Caco-2 (cell line): ENCODE data around the gene GRAMD2B. TPM values are rescaled to one million over a fixed set of nuclear protein-coding genes. Genes with fewer than 3 reads are reported as not detected.

ENCODE experiments used
- BruUV-seq: library from RNA; stranded (reverse); fragments of 400-500 nt; replicated peaks from 2 replicates; lab custom pipeline; 2021; lab: Mats Ljungman, UMichigan
- CTCF ChIA-PET: fragments of 300-600 bp; sonication (Branson Sonifier 250); formaldehyde crosslinking; loops from one replicate; lab custom pipeline; 2022; ENCODE audit warnings: antibody characterized with exemption; lab: Charles Lee
- POLR2A ChIA-PET: fragments of 300-600 bp; sonication (Branson Sonifier 250); formaldehyde crosslinking; loops from one replicate; lab custom pipeline; 2022; ENCODE audit warnings: antibody characterized with exemption; lab: Charles Lee
- DNase-seq, 2 experiments: peaks; one replicate each; pipeline versions ENCODE4 v3.0.0 to v3.0.0-alpha.2; 2020 to 2022
- H3K27me3 ChIP-seq: replicated peaks from 2 replicates; pipeline ENCODE4 v1.6.0; 2011; ENCODE audit warnings: low read length; ENCODE audit not compliant: control insufficient read depth, insufficient read depth
- H3K36me3 ChIP-seq: 2 replicates; pipeline ENCODE4 v1.5.1; 2011; ENCODE audit warnings: low read length; ENCODE audit not compliant: control insufficient read depth, insufficient read depth
- H3K4me1 ChIP-seq: fragments of 250-450 bp; sonication (Bioruptor Pico); 2 replicates; pipeline ENCODE4 v1.5.1; 2020; ENCODE audit warnings: mild to moderate bottlenecking
- H3K4me3 ChIP-seq: 2 replicates; pipeline ENCODE4 v1.5.1; 2011; ENCODE audit warnings: low read depth, mild to moderate bottlenecking, control low read depth, low read length
- H3K9me3 ChIP-seq: fragments of 250-450 bp; sonication (Bioruptor Pico); 2 replicates; pipeline ENCODE4 v1.5.1; 2020; ENCODE audit warnings: mild to moderate bottlenecking, moderate library complexity
- H3K27ac Mint-ChIP-seq: one replicate; pipeline ENCODE4 v1.8.0; 2022; ENCODE audit warnings: mixed read lengths; ENCODE audit not compliant: unreplicated experiment
- H3K27me3 Mint-ChIP-seq: one replicate; pipeline ENCODE4 v1.8.0; 2022; ENCODE audit warnings: mixed read lengths; ENCODE audit not compliant: insufficient read depth, unreplicated experiment
- H3K36me3 Mint-ChIP-seq: one replicate; pipeline ENCODE4 v1.8.0; 2022; ENCODE audit warnings: mild to moderate bottlenecking, mixed read lengths; ENCODE audit not compliant: insufficient read depth, unreplicated experiment
- H3K4me1 Mint-ChIP-seq: one replicate; pipeline ENCODE4 v1.8.0; 2022; ENCODE audit warnings: low read depth, mixed read lengths; ENCODE audit not compliant: unreplicated experiment
- H3K4me3 Mint-ChIP-seq: one replicate; pipeline ENCODE4 v1.8.0; 2022; ENCODE audit warnings: mild to moderate bottlenecking, moderate library complexity, mixed read lengths; ENCODE audit not compliant: unreplicated experiment
- H3K9me3 Mint-ChIP-seq: one replicate; pipeline ENCODE4 v1.8.0; 2022; ENCODE audit warnings: mixed read lengths; ENCODE audit not compliant: unreplicated experiment
- CTCF ChIP-seq, 2 experiments: fragments of 200-600 bp in 1 of 2; IDR thresholded peaks; 1 replicate in 1 of 2; 2 replicates in 1 of 2; pipeline versions ENCODE4 v1.5.1 to v1.8.0; 2011 to 2022; ENCODE audit warnings: antibody characterized with exemption in 1 of 2, control low read depth in 1 of 2, inconsistent platforms in 1 of 2, low read depth in 1 of 2, low read length in 1 of 2, mild to moderate bottlenecking in 1 of 2, moderate library complexity in 1 of 2; ENCODE audit not compliant: insufficient read depth in 1 of 2, severe bottlenecking in 1 of 2, unreplicated experiment in 1 of 2
- intact Hi-C: fragments of 100-400 bp; cut with micrococcal nuclease; formaldehyde crosslinking; loops from one replicate; pipeline ENCODE4 v1.10.0; 2022; ENCODE audit not compliant: unreplicated experiment
- total RNA-seq: library from RNA; stranded (reverse); gene quantifications from 2 replicates; pipeline ENCODE4 v1.2.3, GENCODE V29; 2022

Gene GRAMD2B
- total RNA-seq, 1 experiment from 2014 or later, result 3.0 TPM

DNA sequence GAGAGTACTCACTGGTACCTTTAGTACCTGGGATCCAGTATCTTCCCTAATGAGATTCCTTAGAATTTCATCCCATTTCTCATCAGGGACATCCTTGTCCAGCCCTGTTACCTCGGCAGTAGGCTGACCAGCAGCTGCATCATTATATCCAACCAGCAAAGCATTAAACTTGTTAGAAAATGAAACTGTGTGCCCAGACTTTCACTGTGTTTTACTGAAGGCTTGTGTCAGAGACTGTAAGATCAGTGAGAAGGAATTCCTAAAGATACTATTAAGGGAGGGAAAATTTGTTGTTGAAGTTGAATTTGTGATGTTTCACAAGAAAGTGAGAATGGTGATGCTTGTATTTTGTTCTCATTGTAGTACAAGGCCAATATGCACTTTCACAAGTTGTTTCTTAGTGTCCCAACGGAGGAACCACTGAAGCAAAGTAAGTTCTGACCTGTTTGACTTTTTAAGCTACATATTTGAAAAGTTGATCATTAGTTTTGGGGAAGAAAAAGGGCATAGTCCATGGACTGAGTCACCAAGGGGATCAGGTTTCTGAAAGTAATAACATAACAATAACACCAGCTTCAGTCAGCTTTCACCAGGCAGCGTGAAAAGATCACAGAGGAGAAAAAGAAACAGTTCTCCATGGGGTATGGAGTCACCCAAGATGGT lies 48.8 kb downstream of the GRAMD2B start:
- no peaks in the 10 kb centered on the region for H3K27me3 Mint-ChIP-seq
- TSS peak; percentile 71 for BruUV-seq
- POLR2A ChIA-PET, result interaction anchor here (0.6 to 1.0 kb wide), 2 partner anchors 106 to 123 kb away, joined by 3 to 4 read pairs; partner anchors contain the start of gene ALDH7A1

DNA sequence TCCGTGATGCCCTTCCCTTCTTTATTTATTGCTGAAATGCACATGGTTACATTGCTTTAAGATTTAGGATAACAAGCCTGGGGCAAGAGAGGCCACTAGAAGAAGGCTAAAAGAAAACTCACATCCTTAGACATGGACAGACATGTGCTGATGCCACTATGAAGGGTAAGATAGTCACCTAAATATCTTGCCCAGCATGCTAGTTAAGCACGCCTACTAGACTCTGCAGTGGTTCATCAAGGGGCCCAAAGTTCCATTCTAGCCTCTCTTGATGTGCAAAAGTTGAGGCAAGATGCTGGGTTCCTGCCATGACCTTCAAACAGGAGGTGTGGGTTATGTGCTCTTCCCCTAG lies 49.3 kb downstream of the GRAMD2B start:
- Histone ChIP-seq H3K27me3 (no peaks in the 10 kb centered on the region), H3K4me3 (0 out of 2 replicates have a peak overlapping the region, but pooled peaks have one; percentile 1), H3K9me3 (no peaks in the 10 kb centered on the region), H3K36me3 (0 out of 2 replicates have a peak, but pooled peaks cover 2% of the 10 kb centered on the region), H3K4me1 (peaks cover 45% of the 10 kb centered on the region)
- H3K4me3 Mint-ChIP-seq, result peak overlapping the region; percentile 9
- no peaks in the 10 kb centered on the region for H3K27me3 Mint-ChIP-seq
- ChIA-PET CTCF (no interaction called here), POLR2A (interaction anchor here (1.0 kb wide), 1 partner anchor 122 kb away, joined by 4 read pairs; the partner anchor contains the start of gene ALDH7A1)
- H3K27ac Mint-ChIP-seq, result peak overlapping the region; percentile 43
- H3K36me3 Mint-ChIP-seq, result no peaks in the 10 kb centered on the region
- no peaks in the 10 kb centered on the region for H3K9me3 Mint-ChIP-seq
- H3K4me1 Mint-ChIP-seq, result peaks cover 10% of the 10 kb centered on the region
- no peak for DNase-seq
- no peak for TF ChIP-seq CTCF (IDR thresholded peaks at IDR 0.05; ENCODE audit: insufficient read depth in 1 of 2, low read depth in 1 of 2, low read length in 1 of 2, severe bottlenecking in 1 of 2, unreplicated experiment in 1 of 2)
- BruUV-seq, result no TSS peak
- intact Hi-C loops, result loop anchor here (2.0 to 5.0 kb wide), 2 partner anchors 18 to 105 kb away; no protein-coding TSS in a partner anchor

More for the DNA sequence above, 48.8 kb downstream of the GRAMD2B start:
- Histone ChIP-seq H3K36me3 (0 out of 2 replicates have a peak, but pooled peaks cover 2% of the 10 kb centered on the region), H3K27me3 (no peaks in the 10 kb centered on the region), H3K4me3 (0 out of 2 replicates have a peak overlapping the region, but pooled peaks have one; percentile 1), H3K4me1 (peaks cover 45% of the 10 kb centered on the region), H3K9me3 (no peaks in the 10 kb centered on the region)
- intact Hi-C loops, result loop anchor here (2.0 to 5.0 kb wide), 2 partner anchors 19 to 105 kb away; no protein-coding TSS in a partner anchor
- CTCF ChIA-PET, result no interaction called here
- TF ChIP-seq CTCF (IDR thresholded peaks at IDR 0.05; ENCODE audit: insufficient read depth in 1 of 2, low read depth in 1 of 2, low read length in 1 of 2, severe bottlenecking in 1 of 2, unreplicated experiment in 1 of 2), result no peak
- Mint-ChIP-seq H3K4me3 (peak overlapping the region; percentile 9), H3K36me3 (no peaks in the 10 kb centered on the region), H3K9me3 (no peaks in the 10 kb centered on the region), H3K27ac (peak overlapping the region; percentile 43), H3K4me1 (peaks cover 10% of the 10 kb centered on the region)
- DNase-seq, result peak in 1 of 2 experiments; percentile 42

DNA sequence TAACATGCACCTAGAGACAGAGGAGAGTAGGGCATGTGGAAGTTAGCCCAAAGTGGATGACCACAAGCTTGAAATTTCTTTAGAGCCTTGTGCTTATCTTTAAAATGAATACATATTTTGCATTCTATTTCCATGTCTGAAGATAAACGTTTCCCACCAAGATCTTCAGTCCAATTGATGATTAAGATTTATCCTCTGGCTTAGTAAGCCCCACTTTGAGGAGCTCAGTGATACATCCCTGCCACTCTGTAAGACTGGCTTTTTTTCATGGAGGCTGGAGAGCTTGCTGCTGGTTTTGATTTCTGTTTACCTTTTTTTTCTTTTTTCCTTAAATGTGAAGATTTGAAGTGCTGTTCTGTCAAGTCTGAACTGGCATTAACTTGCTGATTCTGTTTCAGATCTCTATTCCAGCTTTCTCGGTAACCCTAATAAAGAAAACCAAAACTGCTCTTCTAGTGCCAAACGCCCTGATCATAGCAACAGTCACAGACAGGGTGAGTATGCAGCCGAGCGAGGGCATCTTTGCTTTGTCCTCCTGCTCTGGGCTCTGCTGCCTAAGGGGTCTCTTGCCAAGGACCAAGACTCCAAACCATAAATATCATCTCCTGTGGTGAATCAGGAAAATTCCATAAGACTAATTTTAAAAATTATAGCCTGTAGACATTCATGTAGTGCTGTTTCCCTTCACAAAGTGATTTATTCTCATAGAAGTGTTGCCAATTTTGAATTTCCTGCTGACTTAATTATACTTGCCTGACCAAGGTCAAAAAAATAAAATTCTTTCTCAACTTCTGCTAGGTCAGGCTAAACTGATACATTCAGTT lies 54.3 kb downstream of the GRAMD2B start:
- Mint-ChIP-seq H3K9me3 (no peaks in the 10 kb centered on the region), H3K27ac (no peak overlapping the region), H3K36me3 (no peaks in the 10 kb centered on the region), H3K4me1 (peaks cover 8% of the 10 kb centered on the region), H3K27me3 (no peaks in the 10 kb centered on the region), H3K4me3 (no peak overlapping the region)
- intact Hi-C loops, result no loop called here
- no peaks in the 10 kb centered on the region for H3K27me3 ChIP-seq
- no peak for DNase-seq
- no peaks in the 10 kb centered on the region for H3K9me3 ChIP-seq
- H3K4me1 ChIP-seq, result peaks cover 10% of the 10 kb centered on the region
- no peak for TF ChIP-seq CTCF (IDR thresholded peaks at IDR 0.05; ENCODE audit: insufficient read depth in 1 of 2, low read depth in 1 of 2, low read length in 1 of 2, severe bottlenecking in 1 of 2, unreplicated experiment in 1 of 2)
- BruUV-seq, result no TSS peak
- H3K36me3 ChIP-seq, result peaks cover 2% of the 10 kb centered on the region; the same call in 1 of the 2 replicates
- H3K4me3 ChIP-seq, result no peak overlapping the region
- ChIA-PET CTCF (no interaction called here), POLR2A (no interaction called here)
